H9 (cell line): ENCODE data around the gene ZBTB44. TPM values are rescaled to one million over a fixed set of nuclear protein-coding genes. Genes with fewer than 3 reads are reported as not detected.

Experiments
- DNase-seq: peaks from one replicate; pipeline ENCODE4 v3.0.0-alpha.2; 2017
- H2AFZ ChIP-seq: one replicate; pipeline ENCODE4 v1.6.1; 2013; ENCODE audit warnings: mild to moderate bottlenecking, low read length, control low read depth, moderate library complexity
- H2AK5ac ChIP-seq: 2 replicates; pipeline ENCODE4 v1.6.1; 2013; ENCODE audit warnings: low read length, control low read depth, mixed read lengths; ENCODE audit not compliant: insufficient read length
- H2BK120ac ChIP-seq: one replicate; pipeline ENCODE4 v1.6.1; 2013; ENCODE audit warnings: low read depth, mild to moderate bottlenecking, low read length, control low read depth, inconsistent platforms; ENCODE audit not compliant: poor library complexity, severe bottlenecking
- H2BK12ac ChIP-seq: 2 replicates; pipeline ENCODE4 v1.6.1; 2013; ENCODE audit warnings: low read length, control low read depth, mixed read lengths, low read depth; ENCODE audit not compliant: insufficient read length
- H2BK15ac ChIP-seq: 2 replicates; pipeline ENCODE4 v1.6.1; 2013; ENCODE audit warnings: low read depth, low read length, control low read depth
- H2BK20ac ChIP-seq: one replicate; pipeline ENCODE4 v1.6.1; 2013; ENCODE audit warnings: low read depth, mild to moderate bottlenecking, low read length, control low read depth, inconsistent platforms; ENCODE audit not compliant: poor library complexity, severe bottlenecking
- H2BK5ac ChIP-seq: 2 replicates; pipeline ENCODE4 v1.6.1; 2013; ENCODE audit warnings: low read length, control low read depth, mixed read lengths; ENCODE audit not compliant: insufficient read length
- H3K14ac ChIP-seq: 2 replicates; pipeline ENCODE4 v1.6.1; 2013; ENCODE audit warnings: low read length, control low read depth; ENCODE audit not compliant: insufficient read depth
- H3K18ac ChIP-seq: 2 replicates; pipeline ENCODE4 v1.6.1; 2013; ENCODE audit warnings: low read depth, mild to moderate bottlenecking, mixed read lengths, low read length, control low read depth; ENCODE audit not compliant: insufficient read length
- H3K23ac ChIP-seq: 2 replicates; pipeline ENCODE4 v1.6.1; 2013; ENCODE audit warnings: low read length, control low read depth, mixed read lengths, low read depth; ENCODE audit not compliant: insufficient read length
- H3K23me2 ChIP-seq: 2 replicates; pipeline ENCODE4 v1.6.1; 2013; ENCODE audit warnings: low read depth, mild to moderate bottlenecking, mixed read lengths, low read length, control low read depth; ENCODE audit not compliant: insufficient read length, poor library complexity, severe bottlenecking
- H3K27ac ChIP-seq: 2 replicates; pipeline ENCODE4 v1.5.1; 2013; ENCODE audit warnings: low read length, control low read depth, mixed read lengths, low read depth; ENCODE audit not compliant: insufficient read length
- H3K27me3 ChIP-seq: 2 replicates; pipeline ENCODE4 v1.6.1; 2013; ENCODE audit warnings: low read length, control low read depth, inconsistent platforms; ENCODE audit not compliant: insufficient read depth
- H3K4ac ChIP-seq: 2 replicates; pipeline ENCODE4 v1.6.1; 2013; ENCODE audit warnings: low read depth, mild to moderate bottlenecking, control low read depth, inconsistent platforms, low read length, moderate library complexity
- H3K4me1 ChIP-seq: 2 replicates; pipeline ENCODE4 v1.6.1; 2013; ENCODE audit warnings: low read length, control low read depth, inconsistent platforms; ENCODE audit not compliant: insufficient read depth
- H3K4me2 ChIP-seq: 2 replicates; pipeline ENCODE4 v1.6.1; 2013; ENCODE audit warnings: low read length, control low read depth, mixed read lengths; ENCODE audit not compliant: insufficient read length, insufficient read depth
- H3K56ac ChIP-seq: 2 replicates; pipeline ENCODE4 v1.6.1; 2013; ENCODE audit warnings: low read depth, mild to moderate bottlenecking, mixed read lengths, low read length, control low read depth; ENCODE audit not compliant: insufficient read length
- H3K79me1 ChIP-seq: 2 replicates; pipeline ENCODE4 v1.6.1; 2013; ENCODE audit warnings: low read depth, mild to moderate bottlenecking, moderate library complexity, low read length, control low read depth, inconsistent platforms; ENCODE audit not compliant: insufficient read depth, poor library complexity, severe bottlenecking
- H3K79me2 ChIP-seq: 2 replicates; pipeline ENCODE4 v1.6.1; 2013; ENCODE audit warnings: low read length, control low read depth, inconsistent platforms; ENCODE audit not compliant: insufficient read depth
- H3K9ac ChIP-seq: 2 replicates; pipeline ENCODE4 v1.6.1; 2013; ENCODE audit warnings: low read length, control low read depth, mixed read lengths; ENCODE audit not compliant: insufficient read length; ENCODE audit errors: extremely low read depth
- H3K9me3 ChIP-seq: one replicate; pipeline ENCODE4 v1.6.1; 2013; ENCODE audit warnings: low read depth, low read length, inconsistent platforms; ENCODE audit not compliant: control insufficient read depth
- H3T11ph ChIP-seq: one replicate; pipeline ENCODE4 v1.6.1; 2013; ENCODE audit warnings: mild to moderate bottlenecking, low read length, control low read depth, inconsistent platforms
- H4K20me1 ChIP-seq: one replicate; pipeline ENCODE4 v1.6.1; 2013; ENCODE audit not compliant: control insufficient read depth, insufficient read length, insufficient read depth
- H4K5ac ChIP-seq: 2 replicates; pipeline ENCODE4 v1.6.1; 2013; ENCODE audit warnings: low read depth, mild to moderate bottlenecking, mixed read lengths, low read length, control low read depth; ENCODE audit not compliant: insufficient read length
- H4K8ac ChIP-seq: replicated peaks from 2 replicates; pipeline ENCODE4 v1.6.1; 2013; ENCODE audit warnings: low read length, control low read depth, mixed read lengths, low read depth; ENCODE audit not compliant: insufficient read length
- H4K91ac ChIP-seq: 2 replicates; pipeline ENCODE4 v1.6.1; 2013; ENCODE audit warnings: low read depth, mild to moderate bottlenecking, moderate library complexity, mixed read lengths, low read length, control low read depth; ENCODE audit not compliant: insufficient read length
- H3K27ac Mint-ChIP-seq, 3 experiments: 2 replicates in 2 of 3; 3 replicates in 1 of 3; pipeline ENCODE4 v1.8.0; 2020 to 2021; ENCODE audit warnings: mixed read lengths in 3 of 3, mild to moderate bottlenecking in 1 of 3, moderate library complexity in 1 of 3
- H3K27me3 Mint-ChIP-seq: 2 replicates; pipeline ENCODE4 v1.8.0; 2021; ENCODE audit warnings: low read depth, mild to moderate bottlenecking, moderate library complexity, mixed read lengths
- H3K36me3 Mint-ChIP-seq, 3 experiments: 2 replicates in 2 of 3; 3 replicates in 1 of 3; pipeline ENCODE4 v1.8.0; 2020 to 2021; ENCODE audit warnings: low read depth in 3 of 3, mixed read lengths in 3 of 3; ENCODE audit not compliant: insufficient read depth in 1 of 3
- H3K4me1 Mint-ChIP-seq, 2 experiments: 2 replicates each; pipeline ENCODE4 v1.8.0; 2020; ENCODE audit warnings: mixed read lengths in 2 of 2
- H3K4me3 Mint-ChIP-seq, 2 experiments: 2 replicates in 1 of 2; 3 replicates in 1 of 2; pipeline ENCODE4 v1.8.0; 2020 to 2021; ENCODE audit warnings: mild to moderate bottlenecking in 2 of 2, mixed read lengths in 2 of 2, moderate library complexity in 1 of 2
- H3K9me3 Mint-ChIP-seq, 2 experiments: 2 replicates in 1 of 2; 3 replicates in 1 of 2; pipeline ENCODE4 v1.8.0; 2020; ENCODE audit warnings: mild to moderate bottlenecking in 2 of 2, mixed read lengths in 2 of 2, moderate library complexity in 1 of 2
- CTCF ChIP-seq: fragments of 200-600 bp; sonication (generic); conservative IDR thresholded peaks from 3 replicates; pipeline ENCODE4 v1.8.0; 2021; ENCODE audit warnings: antibody characterized with exemption, mild to moderate bottlenecking
- WGBS: extraction: QIAGEN DNeasy Blood & Tissue Kit; methylation state at CpG from one replicate; pipeline ENCODE4 v1.1.7; 2013; ENCODE audit warnings: missing lambda C conversion rate, low lambda C conversion rate, mixed read lengths; ENCODE audit not compliant: insufficient read length; ENCODE audit errors: extremely low coverage; 5-methylcytosine and 5-hydroxymethylcytosine counted together
- total RNA-seq: library from RNA; stranded (reverse); gene quantifications from 2 replicates; pipeline ENCODE4 v1.2.1, GENCODE V29; 2021

The ZBTB44 gene
- total RNA-seq, 1 experiment from 2014 or later: 67.7 TPM

- Mint-ChIP-seq H3K27me3 (no peaks in the 10 kb centered on the region), H3K27ac (no peak overlapping the region), H3K4me3 (no peak overlapping the region), H3K4me1 (peaks cover under 1 to 2% of the 10 kb centered on the region in 2 experiments; a peak in 2 of 4 replicates), H3K36me3 (peaks cover 8 to 30% (median 19%) of the 10 kb centered on the region in 3 experiments), H3K9me3 (peaks cover 17 to 30% of the 10 kb centered on the region in 2 experiments)
- Histone ChIP-seq H4K8ac (no peak overlapping the region), H3K56ac (no peak overlapping the region), H3K9me3 (no peaks in the 10 kb centered on the region), H2BK20ac (no peak overlapping the region), H3T11ph (no peak overlapping the region), H3K23ac (no peak overlapping the region), H3K4me2 (no peak overlapping the region), H3K23me2 (no peaks in the 10 kb centered on the region), H3K4me1 (no peaks in the 10 kb centered on the region), H3K4ac (no peak overlapping the region), H2BK120ac (no peak overlapping the region), H2BK5ac (no peak overlapping the region), H3K14ac (no peak overlapping the region), H2BK12ac (no peak overlapping the region), H2BK15ac (no peak overlapping the region), H3K27me3 (no peaks in the 10 kb centered on the region), H3K27ac (no peak overlapping the region), H4K91ac (no peak overlapping the region), H3K18ac (no peak overlapping the region), H2AFZ (no peak overlapping the region), H4K5ac (no peak overlapping the region), H4K20me1 (no peaks in the 10 kb centered on the region), H3K9ac (no peak overlapping the region), H3K79me1 (no peaks in the 10 kb centered on the region), H2AK5ac (no peak overlapping the region), H3K79me2 (no peaks in the 10 kb centered on the region)
- WGBS: no CpG with 5 or more reads among the region's 7 CpGs
- no peak for DNase-seq
- TF ChIP-seq CTCF: no peak
Observed at GRCh38 chr11:130323452-130324450, 9.0 kb upstream of the ZBTB44 start.
